Vagina (tissue), 2 donors: Measurements from ENCODE around the gene UQCRHL. TPM values are rescaled to one million over a fixed set of nuclear protein-coding genes. Genes with fewer than 3 reads are reported as not detected.
A peak's percentile ranks its signal among the peaks of the same experiment; 100 is the strongest.
"Not testable (repeated sequence)": the region's sequence is repeated elsewhere in the genome, so short reads cannot be mapped to it uniquely, and the experiment has no call there.

Experiments used
- DNase-seq, 2 donors: peaks; one replicate each; pipeline ENCODE4 v3.0.0-alpha.2; 2017; ENCODE audit errors: extremely low spot score in 2 of 2
- H3K27ac ChIP-seq: fragments of 200-600 bp; sonication (generic); one replicate; pipeline ENCODE4 v1.5.1; 2019
- H3K27me3 ChIP-seq: fragments of 200-600 bp; sonication (generic); one replicate; pipeline ENCODE4 v1.5.1; 2019
- H3K36me3 ChIP-seq, 2 donors: fragments of 200-600 bp; sonication (generic); one replicate each; pipeline ENCODE4 v1.5.1; 2017 to 2019
- H3K4me1 ChIP-seq: fragments of 200-600 bp; sonication (generic); one replicate; pipeline ENCODE4 v1.5.1; 2019
- H3K4me3 ChIP-seq, 2 donors: fragments of 200-600 bp; sonication (generic); 1 replicate in 1 of 2; 2 replicates in 1 of 2; pipeline ENCODE4 v1.5.1; 2016 to 2019
- H3K9me3 ChIP-seq: fragments of 200-600 bp; sonication (generic); one replicate; pipeline ENCODE4 v1.5.1; 2019
- CTCF ChIP-seq, 3 experiments: fragments of 450-650 bp in 2 of 3; fragments of 200-600 bp in 1 of 3; sonication (generic) in 1 of 3; IDR thresholded peaks; one replicate each; pipeline ENCODE4 v1.5.1; 2017 to 2019; ENCODE audit warnings: antibody characterized with exemption in 3 of 3, mild to moderate bottlenecking in 2 of 3, moderate library complexity in 2 of 3
- POLR2A ChIP-seq, 2 donors: fragments of 450-650 bp; IDR thresholded peaks; one replicate each; pipeline ENCODE4 v1.6.1; 2017; ENCODE audit warnings: antibody characterized with exemption in 2 of 2, mild to moderate bottlenecking in 2 of 2, moderate library complexity in 2 of 2
- POLR2AphosphoS5 ChIP-seq, 2 donors: sonication (generic); formaldehyde crosslinking; IDR thresholded peaks; one replicate each; pipeline ENCODE4 v1.9.0; 2017; ENCODE audit warnings: antibody characterized with exemption in 2 of 2, mild to moderate bottlenecking in 2 of 2, low read depth in 1 of 2; ENCODE audit not compliant: insufficient read depth in 1 of 2
- intact Hi-C: fragments of 100-400 bp; cut with DNase I; formaldehyde crosslinking; loops from one replicate; pipeline ENCODE4 v1.15.1; 2023
- total RNA-seq: library from RNA; depleted of rRNA; stranded (reverse); fragments of >200 nt; gene quantifications from one replicate; pipeline ENCODE4 v1.2.3, GENCODE V29; 2016

Gene UQCRHL
- total RNA-seq, 1 donor from 2014 or later: 1.5 TPM

GRCh38 chr1:15847893-15848142 lies 40.4 kb upstream of the UQCRHL start:
- Histone ChIP-seq H3K27me3 (no peaks in the 10 kb centered on the region), H3K4me3 (peak overlapping the region; percentile 94 to 99), H3K27ac (peak overlapping the region; percentile 96), H3K36me3 (no peaks in the 10 kb centered on the region), H3K4me1 (peaks cover 45% of the 10 kb centered on the region), H3K9me3 (no peaks in the 10 kb centered on the region)
- TF ChIP-seq POLR2A (IDR thresholded peaks at IDR 0.05) (peak in 1 of 2 donors; percentile 87), POLR2AphosphoS5 (IDR thresholded peaks at IDR 0.05; ENCODE audit: insufficient read depth in 1 of 2, low read depth in 1 of 2) (no peak), CTCF (IDR thresholded peaks at IDR 0.05) (no peak)
- intact Hi-C loops: loop anchor here (2.0 to 5.0 kb wide), 3 partner anchors 13 to 99 kb away; no protein-coding TSS in a partner anchor
- no peak for DNase-seq

DNA sequence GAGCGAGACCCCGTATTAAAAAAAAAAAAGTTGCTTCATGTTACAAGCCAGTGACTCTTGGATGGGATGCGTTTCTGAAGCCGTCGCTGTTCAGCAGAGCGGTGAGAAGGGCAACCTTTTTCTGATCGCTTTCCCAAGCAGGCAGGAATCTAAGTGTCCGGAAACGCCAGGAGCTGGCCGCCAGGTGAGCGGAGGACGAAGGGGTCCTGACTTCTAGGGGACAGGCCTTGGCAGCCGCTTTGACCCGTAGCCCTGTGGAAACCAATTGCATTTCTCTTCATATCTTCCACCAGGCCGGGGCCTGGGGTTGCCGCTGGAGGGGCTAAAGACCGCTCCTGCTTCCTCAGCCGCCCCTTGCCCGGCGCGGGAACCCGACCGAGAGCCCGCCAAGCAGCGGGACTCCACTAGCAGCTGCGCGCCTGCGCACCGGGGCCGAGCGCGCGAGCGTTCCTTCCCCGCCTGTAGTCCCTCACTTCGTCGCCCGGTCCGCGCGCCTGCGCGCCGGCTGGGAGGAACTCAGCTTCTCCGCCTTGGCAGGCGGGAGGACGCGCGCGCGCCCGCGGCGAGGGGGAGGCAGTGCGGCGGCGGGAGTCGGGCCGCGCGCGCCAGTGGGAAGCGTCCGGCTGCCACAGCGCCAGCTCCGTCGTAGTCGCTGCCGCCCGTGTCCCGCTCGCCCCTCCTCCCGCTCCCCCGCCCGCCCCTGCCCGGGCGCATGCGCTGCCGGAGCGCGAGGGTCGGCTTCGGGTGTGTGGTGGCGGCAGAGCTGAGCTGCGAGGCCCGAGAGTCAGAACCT lies 39.8 kb upstream of the UQCRHL start, which contains the start of gene SPEN:
SPEN (plus strand) TSS at position 608 of the 793 bp plus-strand sequence. CDS start 361 bp downstream, outside the sequence.
- Histone ChIP-seq H3K27ac (peak within 1 kb of the TSS; percentile 96), H3K36me3 (no peaks in the 10 kb centered on the region), H3K27me3 (no peaks in the 10 kb centered on the region), H3K4me1 (peaks cover 40% of the 10 kb centered on the region), H3K4me3 (peak within 1 kb of the TSS; percentile 94 to 99), H3K9me3 (no peaks in the 10 kb centered on the region)
- intact Hi-C loops: loop anchor here (5.0 kb wide), 2 partner anchors 40 to 100 kb away; no protein-coding TSS in a partner anchor
- DNase-seq: peak in 1 of 2 donors; percentile 96
- peak in 1 of 3 experiments; percentile 16 for TF ChIP-seq CTCF (IDR thresholded peaks at IDR 0.05)
- peak; percentile 55 to 93 for TF ChIP-seq POLR2AphosphoS5 (IDR thresholded peaks at IDR 0.05; ENCODE audit: insufficient read depth in 1 of 2, low read depth in 1 of 2)
- TF ChIP-seq POLR2A (IDR thresholded peaks at IDR 0.05): peak in 1 of 2 donors; percentile 79

- H3K4me1 ChIP-seq: peaks cover 28% of the 10 kb centered on the region
- H3K4me3 ChIP-seq, H3K9me3 ChIP-seq, H3K27ac ChIP-seq, H3K36me3 ChIP-seq, DNase-seq, H3K27me3 ChIP-seq: not testable (repeated sequence)
- intact Hi-C loops: loop anchor here (5.0 kb wide), 2 partner anchors 41 to 101 kb away; no protein-coding TSS in a partner anchor
Observed at GRCh38 chr1:15846056-15846455, 38.6 kb upstream of the UQCRHL start.

DNA sequence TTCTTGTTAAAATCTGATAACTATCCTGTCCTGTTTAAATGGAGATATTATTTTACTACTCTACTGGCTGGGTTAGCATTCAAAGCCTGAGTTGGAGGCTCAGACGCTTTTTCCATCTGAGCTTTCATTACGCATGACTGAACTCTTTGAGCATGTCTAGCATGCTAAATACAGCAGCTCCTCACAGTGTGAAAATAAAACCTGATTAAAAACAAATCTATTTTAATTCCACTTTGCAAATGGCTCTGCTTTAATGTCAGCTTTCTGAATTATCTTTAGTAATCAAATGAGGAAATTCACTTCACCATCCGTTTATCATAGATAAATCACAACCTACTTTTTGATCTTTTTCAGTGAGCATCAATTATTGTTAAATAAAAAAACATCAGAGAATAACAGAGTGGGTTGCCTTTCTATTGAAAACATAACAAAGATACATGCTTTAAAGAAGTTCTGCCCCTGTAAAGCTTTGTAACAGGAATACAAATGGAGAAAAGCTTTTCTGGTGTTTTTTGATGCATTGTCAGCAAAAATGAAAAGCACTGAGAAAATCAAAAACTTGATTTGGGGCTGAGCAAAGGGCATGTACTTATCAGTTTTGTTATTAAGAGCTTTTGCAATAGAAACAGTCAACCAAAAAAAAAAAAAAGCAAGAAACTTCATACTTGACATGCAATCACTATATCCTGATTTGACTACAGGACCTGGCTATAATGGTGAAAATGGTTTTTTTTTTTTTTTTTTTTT lies 36.5 kb upstream of the UQCRHL start:
- intact Hi-C loops: no loop called here
- Histone ChIP-seq H3K27me3 (no peaks in the 10 kb centered on the region), H3K4me1 (peaks cover 18% of the 10 kb centered on the region), H3K9me3 (no peaks in the 10 kb centered on the region), H3K27ac (no peak overlapping the region), H3K36me3 (no peaks in the 10 kb centered on the region), H3K4me3 (no peak overlapping the region)
- TF ChIP-seq CTCF (IDR thresholded peaks at IDR 0.05) (no peak), POLR2AphosphoS5 (IDR thresholded peaks at IDR 0.05; ENCODE audit: insufficient read depth in 1 of 2, low read depth in 1 of 2) (no peak), POLR2A (IDR thresholded peaks at IDR 0.05) (no peak)
- no peak for DNase-seq

GRCh38 chr1:15838721-15839120 lies 31.3 kb upstream of the UQCRHL start:
- no peak for DNase-seq
- no peaks in the 10 kb centered on the region for H3K27me3 ChIP-seq
- H3K36me3 ChIP-seq: no peaks in the 10 kb centered on the region
- no peak overlapping the region for H3K4me3 ChIP-seq
- TF ChIP-seq CTCF (IDR thresholded peaks at IDR 0.05): no peak
- TF ChIP-seq POLR2A (IDR thresholded peaks at IDR 0.05): no peak
- TF ChIP-seq POLR2AphosphoS5 (IDR thresholded peaks at IDR 0.05; ENCODE audit: insufficient read depth in 1 of 2, low read depth in 1 of 2): no peak
- H3K4me1 ChIP-seq: peaks cover 10% of the 10 kb centered on the region
- no peak overlapping the region for H3K27ac ChIP-seq
- intact Hi-C loops: no loop called here
- no peaks in the 10 kb centered on the region for H3K9me3 ChIP-seq
